ENCODE results near the gene DTNB. TPM values are rescaled to one million over a fixed set of nuclear protein-coding genes. Genes with fewer than 3 reads are reported as not detected.

The DTNB gene
- total and polyA plus RNA-seq, 2 of the 4 experiments (the other 2 are of a cell fraction) = 3.8 to 5.3 TPM

DNA sequence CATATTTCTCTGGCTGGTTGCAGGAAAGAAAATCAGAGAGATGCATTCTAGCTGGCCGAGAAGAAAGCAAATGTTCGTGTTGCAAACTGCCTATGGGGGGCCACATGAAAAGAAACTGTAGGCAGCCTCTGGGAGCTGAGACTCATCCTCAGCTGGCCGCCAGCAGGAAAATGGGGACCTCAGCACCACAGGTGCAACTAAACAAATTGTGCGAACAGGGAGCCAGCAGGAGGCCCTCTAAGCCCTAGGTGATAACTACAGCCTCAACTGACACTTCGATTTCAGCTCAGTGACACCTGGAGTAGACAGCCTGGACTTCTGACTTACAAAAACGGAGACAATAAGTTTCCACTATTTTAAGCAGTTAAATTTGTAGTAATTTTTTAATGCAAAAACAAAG, 107.3 kb downstream of the DTNB start:
- H3K18ac ChIP-seq (ENCODE audit: low read depth, low read length) = no peak overlapping the region
- no peak overlapping the region for H3K27ac ChIP-seq (ENCODE audit: insufficient read depth, low read length)
- no peak overlapping the region for H3K4me2 ChIP-seq (ENCODE audit: low read depth, low read length)
- H3K79me1 ChIP-seq (ENCODE audit: low read depth in 1 of 2, low read length in 2 of 2) = no peaks in the 10 kb centered on the region
- no peaks in the 10 kb centered on the region for H3K9me3 ChIP-seq (ENCODE audit: control insufficient read depth, insufficient read depth, low read length)
- H4K20me1 ChIP-seq (ENCODE audit: insufficient read depth, low read length) = no peaks in the 10 kb centered on the region
- H3K14ac ChIP-seq (replicated peaks; ENCODE audit: low read depth, low read length) = no peak overlapping the region
- no peaks in the 10 kb centered on the region for H3K9me1 ChIP-seq (ENCODE audit: insufficient read depth, low read length)
- ChIA-PET POLR2A (ENCODE audit: unreplicated experiment) (no interaction called here), CTCF (no interaction called here)
- H2AFZ ChIP-seq (replicated peaks; ENCODE audit: low read length, poor library complexity) = no peak overlapping the region
- H3K9ac ChIP-seq (ENCODE audit: low read depth, low read length) = no peak overlapping the region
- H3K4me1 ChIP-seq (ENCODE audit: control insufficient read depth, insufficient read depth, low read length) = no peaks in the 10 kb centered on the region
- H2BK5ac ChIP-seq (ENCODE audit: low read depth, low read length, poor library complexity, severe bottlenecking) = no peak overlapping the region
- dilution Hi-C loops (cut with HindIII; ENCODE audit: low sequenced_read_pairs, unreplicated experiment) (no loop called here), intact Hi-C loops (cut with micrococcal nuclease) (loop anchor here (10.0 kb wide), 1 partner anchor 311 kb away; no protein-coding TSS in a partner anchor), in situ Hi-C loops (cut with MboI; ENCODE audit: low sequenced_read_pairs) (no loop called here)
- no peaks in the 10 kb centered on the region for H3K27me3 ChIP-seq (ENCODE audit: control insufficient read depth, insufficient read depth, low read length)
- H3K36me3 ChIP-seq (ENCODE audit: control insufficient read depth, insufficient read depth, low read length) = no peaks in the 10 kb centered on the region
- H2BK15ac ChIP-seq (ENCODE audit: low read depth, low read length) = no peak overlapping the region
- H2AK5ac ChIP-seq (ENCODE audit: low read depth, low read length) = no peak overlapping the region
- ATAC-seq (ENCODE audit: low read depth) (no peak), DNase-seq (no peak)
- H4K8ac ChIP-seq (ENCODE audit: low read depth in 2 of 2, low read length in 2 of 2) = no peak overlapping the region
- TF ChIP-seq RFX5 (IDR thresholded peaks at IDR 0.05; ENCODE audit: low read depth, low read length) (no peak), CHD1 (IDR thresholded peaks at IDR 0.05; ENCODE audit: low read depth, low read length) (no peak), POLR2A (IDR thresholded peaks at IDR 0.05; ENCODE audit: low read depth, low read length) (no peak), CEBPB (IDR thresholded peaks at IDR 0.05; ENCODE audit: low read depth, low read length) (no peak), SMC3 (IDR thresholded peaks at IDR 0.05; ENCODE audit: low read depth, low read length) (no peak)
- TF ChIP-seq, protein P1, sequence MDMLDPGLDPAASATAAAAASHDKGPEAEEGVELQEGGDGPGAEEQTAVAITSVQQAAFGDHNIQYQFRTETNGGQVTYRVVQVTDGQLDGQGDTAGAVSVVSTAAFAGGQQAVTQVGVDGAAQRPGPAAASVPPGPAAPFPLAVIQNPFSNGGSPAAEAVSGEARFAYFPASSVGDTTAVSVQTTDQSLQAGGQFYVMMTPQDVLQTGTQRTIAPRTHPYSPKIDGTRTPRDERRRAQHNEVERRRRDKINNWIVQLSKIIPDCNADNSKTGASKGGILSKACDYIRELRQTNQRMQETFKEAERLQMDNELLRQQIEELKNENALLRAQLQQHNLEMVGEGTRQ (IDR thresholded peaks at IDR 0.05; ENCODE audit: low read depth, low read length) = no peak
- TF ChIP-seq, protein P2, sequence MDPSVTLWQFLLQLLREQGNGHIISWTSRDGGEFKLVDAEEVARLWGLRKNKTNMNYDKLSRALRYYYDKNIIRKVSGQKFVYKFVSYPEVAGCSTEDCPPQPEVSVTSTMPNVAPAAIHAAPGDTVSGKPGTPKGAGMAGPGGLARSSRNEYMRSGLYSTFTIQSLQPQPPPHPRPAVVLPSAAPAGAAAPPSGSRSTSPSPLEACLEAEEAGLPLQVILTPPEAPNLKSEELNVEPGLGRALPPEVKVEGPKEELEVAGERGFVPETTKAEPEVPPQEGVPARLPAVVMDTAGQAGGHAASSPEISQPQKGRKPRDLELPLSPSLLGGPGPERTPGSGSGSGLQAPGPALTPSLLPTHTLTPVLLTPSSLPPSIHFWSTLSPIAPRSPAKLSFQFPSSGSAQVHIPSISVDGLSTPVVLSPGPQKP (IDR thresholded peaks at IDR 0.05; ENCODE audit: borderline replicate concordance, low read depth, low read length) = no peak
- no peak overlapping the region for H3K4me3 ChIP-seq (ENCODE audit: insufficient read depth, low read depth, low read length)
- H3K56ac ChIP-seq (ENCODE audit: extremely low read depth, insufficient read depth, low read length) = no peak overlapping the region
- no peak overlapping the region for H4K91ac ChIP-seq (ENCODE audit: insufficient read depth, low read depth, low read length)
- H2BK20ac ChIP-seq (ENCODE audit: low read depth, low read length) = no peak overlapping the region
- H2AK9ac ChIP-seq (replicated peaks; ENCODE audit: low read depth, low read length, poor library complexity) = no peak overlapping the region
- no peak overlapping the region for H3K23ac ChIP-seq (ENCODE audit: low read depth, low read length)
- WGBS, 2 experiments (ENCODE audit: extremely low coverage in 2 of 2, insufficient read length in 1 of 2) = 79% methylated on average over 2 of the region's 6 CpGs; no CpG with 5 or more reads in 1 of the 2 experiments
- no peak overlapping the region for H2BK120ac ChIP-seq (ENCODE audit: low read depth, low read length)
- no peak overlapping the region for H4K5ac ChIP-seq (ENCODE audit: low read depth, low read length)
- no TSS peak for BruUV-seq (replicated peaks)
- H3K4ac ChIP-seq (ENCODE audit: low read depth, low read length) = no peak overlapping the region
